GM19324 (cell line): ENCODE results near the gene KCTD18.

Experiments
- ATAC-seq: cut with Tn5 transposase; IDR thresholded peaks from one replicate; pipeline ENCODE4 v1.9.1; 2021; ENCODE audit warnings: mild to moderate bottlenecking, moderate library complexity; ENCODE audit not compliant: unreplicated experiment, low FRiP score

The KCTD18 gene

GRCh38 chr2:200459101-200459500 lies 50.8 kb downstream of the KCTD18 start:
- ATAC-seq: no peak

- ATAC-seq: no peak
Observed at GRCh38 chr2:200456567-200456966, 53.3 kb downstream of the KCTD18 start.

- ATAC-seq: no peak
Observed at GRCh38 chr2:200455958-200456421, 53.9 kb downstream of the KCTD18 start.

- no peak for ATAC-seq
Observed at GRCh38 chr2:200454927-200455801, 54.7 kb downstream of the KCTD18 start.

- ATAC-seq: no peak
Observed at GRCh38 chr2:200453853-200454534, 55.9 kb downstream of the KCTD18 start.

- ATAC-seq: no peak
Observed at GRCh38 chr2:200453142-200453852, 56.6 kb downstream of the KCTD18 start.

GRCh38 chr2:200452377-200452776 lies 57.5 kb downstream of the KCTD18 start:
- no peak for ATAC-seq

- ATAC-seq: no peak
Observed at GRCh38 chr2:200451511-200451910, 58.4 kb downstream of the KCTD18 start.

GRCh38 chr2:200450288-200450687 lies 59.6 kb downstream of the KCTD18 start:
- no peak for ATAC-seq

- ATAC-seq: no peak
Observed at GRCh38 chr2:200449149-200449548, 60.7 kb downstream of the KCTD18 start.

GRCh38 chr2:200448455-200448854 lies 61.4 kb downstream of the KCTD18 start:
- no peak for ATAC-seq

GRCh38 chr2:200447139-200447855 lies 62.6 kb downstream of the KCTD18 start:
- no peak for ATAC-seq

GRCh38 chr2:200446612-200447011 lies 63.3 kb downstream of the KCTD18 start:
- no peak for ATAC-seq

GRCh38 chr2:200445284-200445683 lies 64.6 kb downstream of the KCTD18 start:
- no peak for ATAC-seq

GRCh38 chr2:200444530-200444929 lies 65.3 kb downstream of the KCTD18 start:
- no peak for ATAC-seq

GRCh38 chr2:200443916-200444315 lies 66.0 kb downstream of the KCTD18 start:
- ATAC-seq: no peak

GRCh38 chr2:200443376-200443775 lies 66.5 kb downstream of the KCTD18 start:
- ATAC-seq: no peak

- no peak for ATAC-seq
Observed at GRCh38 chr2:200442471-200442870, 67.4 kb downstream of the KCTD18 start.

- ATAC-seq: no peak
Observed at GRCh38 chr2:200439981-200440380, 69.9 kb downstream of the KCTD18 start.
